ENCODE measurements around the gene ZNFX1.

- TF ChIP-seq TAF1 (IDR thresholded peaks at IDR 0.05; ENCODE audit: borderline replicate concordance, insufficient read depth, low read length) (no peak), POLR2AphosphoS5 (IDR thresholded peaks at IDR 0.05; ENCODE audit: low read depth, low read length) (no peak), SIN3A (IDR thresholded peaks at IDR 0.05; ENCODE audit: borderline replicate concordance, insufficient read depth, low read length) (no peak), REST (IDR thresholded peaks at IDR 0.05; ENCODE audit: insufficient read depth in 1 of 2, low read depth in 2 of 2, low read length in 2 of 2) (no peak)
Measured at GRCh38 chr20:49199729-49200293, 78.0 kb downstream of the ZNFX1 start.

Data from PFSK-1 (cell line).